Kidney (tissue), 14 donors: ENCODE measurements around the gene FHL1. TPM values are rescaled to one million over a fixed set of nuclear protein-coding genes. Genes with fewer than 3 reads are reported as not detected.
"Not testable (repeated sequence)": the region's sequence is repeated elsewhere in the genome, so short reads cannot be mapped to it uniquely, and the experiment has no call there.

Experiments used
- DNase-seq, 5 donors: peaks; one replicate each; pipeline ENCODE4 v3.0.0-alpha.2; 2013 to 2020
- FAIRE-seq: peaks from 2 replicates; lab custom pipeline; 2012; peaks lifted over from hg19 to GRCh38; lab: Jason Lieb, UNC
- H3K27ac ChIP-seq, 2 donors: one replicate each; pipeline ENCODE4 v1.7.0; 2013; ENCODE audit warnings: low read depth in 2 of 2, low read length in 2 of 2, inconsistent platforms in 1 of 2
- H3K27me3 ChIP-seq: one replicate; pipeline ENCODE4 v1.7.1; 2013; ENCODE audit warnings: low read length, inconsistent platforms; ENCODE audit not compliant: control insufficient read depth, insufficient read depth
- H3K36me3 ChIP-seq, 3 donors: one replicate each; pipeline versions ENCODE4 v1.7.0 to v1.7.1; 2013; ENCODE audit warnings: low read length in 3 of 3, control low read depth in 1 of 3, inconsistent platforms in 1 of 3; ENCODE audit not compliant: insufficient read depth in 3 of 3, control insufficient read depth in 2 of 3
- H3K4me1 ChIP-seq, 3 donors: one replicate each; pipeline versions ENCODE4 v1.7.0 to v1.7.1; 2013; ENCODE audit warnings: low read length in 3 of 3, inconsistent platforms in 1 of 3, low read depth in 1 of 3; ENCODE audit not compliant: control insufficient read depth in 2 of 3, insufficient read depth in 2 of 3
- H3K4me3 ChIP-seq, 3 donors: one replicate each; pipeline versions ENCODE4 v1.7.0 to v1.8.1; 2013; ENCODE audit warnings: low read length in 3 of 3, control low read depth in 1 of 3, inconsistent platforms in 1 of 3
- H3K9ac ChIP-seq, 3 donors: one replicate each; pipeline versions ENCODE4 v1.7.0 to v1.7.1; 2013; ENCODE audit warnings: low read length in 3 of 3, control low read depth in 1 of 3, inconsistent platforms in 1 of 3
- H3K9me3 ChIP-seq, 3 donors: one replicate each; pipeline versions ENCODE4 v1.7.0 to v1.7.1; 2013; ENCODE audit warnings: low read length in 3 of 3, control low read depth in 1 of 3, inconsistent platforms in 1 of 3; ENCODE audit not compliant: control insufficient read depth in 2 of 3, insufficient read depth in 1 of 3
- CTCF ChIP-seq: IDR thresholded peaks from 3 replicates; pipeline ENCODE4 v1.5.1; 2012; ENCODE audit warnings: mild to moderate bottlenecking, moderate library complexity, borderline replicate concordance; ENCODE audit not compliant: insufficient read depth; ENCODE audit errors: extremely low read depth
- intact Hi-C: fragments of 100-400 bp; cut with DNase I; formaldehyde crosslinking; loops from one replicate; pipeline ENCODE4 v1.11.1; 2022
- polyA plus RNA-seq: library from polyadenylated mRNA; stranded (reverse); fragments of 350-450 nt; fragmentation: Illumina TruSeq; extraction: RNeasy Lipid Tissue Mini Kit (QIAGEN cat#74804); gene quantifications from one replicate; pipeline ENCODE4 v1.2.3, GENCODE V29; 2014; ENCODE audit warnings: low read depth, low replicate concordance; ENCODE audit not compliant: insufficient read depth
- total RNA-seq: library from RNA; stranded (reverse); fragmentation: NEBNext Ultra II Directional; extraction: Animal tissue kit (Norgen Biotek cat#: 25700); gene quantifications from one replicate; pipeline ENCODE4 v1.2.1, GENCODE V29; 2021
- donor health status: control.
- donor health status: control.
- donor health status: control.
- donor health status: control.
- donor health status: control.
- donor health status: DM: yes; HTN: yes; CAD: no.
- donor health status: Normal renal cell carcinoma (clear cell type).

Gene FHL1
- total and polyA plus RNA-seq, 2 donors from 2014 or later, result 44.0 to 168 TPM

GRCh38 chrX:136228839-136229207 is 81.5 kb downstream of the FHL1 start:
- H3K36me3 ChIP-seq, result peaks cover 0 to 2% (median 0%) of the 10 kb centered on the region in 3 donors
- no peaks in the 10 kb centered on the region for H3K9me3 ChIP-seq
- TF ChIP-seq CTCF, result no peak
- H3K27ac ChIP-seq, result no peak overlapping the region
- no peak for FAIRE-seq
- H3K4me1 ChIP-seq, result no peaks in the 10 kb centered on the region
- no peak overlapping the region for H3K9ac ChIP-seq
- no peak for DNase-seq
- H3K27me3 ChIP-seq, result no peaks in the 10 kb centered on the region
- intact Hi-C loops, result no loop called here
- H3K4me3 ChIP-seq, result no peak overlapping the region

GRCh38 chrX:136237074-136237473 is 89.7 kb downstream of the FHL1 start:
- DNase-seq (no peak), FAIRE-seq (no peak)
- Histone ChIP-seq H3K9ac (no peak overlapping the region), H3K9me3 (no peaks in the 10 kb centered on the region), H3K36me3 (no peaks in the 10 kb centered on the region), H3K4me3 (no peak overlapping the region), H3K27me3 (no peaks in the 10 kb centered on the region), H3K4me1 (no peaks in the 10 kb centered on the region), H3K27ac (no peak overlapping the region)
- intact Hi-C loops, result no loop called here
- no peak for TF ChIP-seq CTCF

- FAIRE-seq, H3K4me3 ChIP-seq, H3K27me3 ChIP-seq, H3K4me1 ChIP-seq, H3K27ac ChIP-seq, H3K9me3 ChIP-seq, DNase-seq, intact Hi-C loops, H3K9ac ChIP-seq, H3K36me3 ChIP-seq: not testable (repeated sequence)
These were observed 90.5 kb downstream of the FHL1 start for GRCh38 chrX:136237849-136238248.

- no peak for DNase-seq
- H3K27me3 ChIP-seq, result no peaks in the 10 kb centered on the region
- no peaks in the 10 kb centered on the region for H3K9me3 ChIP-seq
- no peak overlapping the region for H3K9ac ChIP-seq
- H3K4me1 ChIP-seq, result no peaks in the 10 kb centered on the region
- TF ChIP-seq CTCF, result no peak
- intact Hi-C loops, result no loop called here
- FAIRE-seq, result no peak
- peaks cover 0 to 9% (median 5%) of the 10 kb centered on the region in 3 donors for H3K36me3 ChIP-seq
- H3K4me3 ChIP-seq, result no peak overlapping the region
- no peak overlapping the region for H3K27ac ChIP-seq
These were observed 98.9 kb downstream of the FHL1 start for GRCh38 chrX:136246201-136246600.
